Pulmonary artery endothelial cell (primary cell): ENCODE data around the gene GLG1. TPM values are rescaled to one million over a fixed set of nuclear protein-coding genes. Genes with fewer than 3 reads are reported as not detected.
"Not testable (repeated sequence)": the region's sequence is repeated elsewhere in the genome, so short reads cannot be mapped to it uniquely, and the experiment has no call there.

Experiments
- DNase-seq: peaks from one replicate; pipeline ENCODE4 v3.0.0-alpha.2; 2011; ENCODE audit warnings: low read depth, low spot score
- total RNA-seq: library from RNA; depleted of rRNA; stranded (reverse); fragments of >200 nt; gene quantifications from 2 replicates; pipeline ENCODE4 v1.2.3, GENCODE V29; 2014

GLG1 gene
- total RNA-seq, 1 donor from 2014 or later, result 112 TPM

GRCh38 chr16:74538801-74539200, 68.1 kb downstream of the GLG1 start:
- DNase-seq, result not testable (repeated sequence)

- not testable (repeated sequence) for DNase-seq
These were observed 69.2 kb downstream of the GLG1 start for GRCh38 chr16:74537746-74538145.

- DNase-seq, result not testable (repeated sequence)
These were observed 72.3 kb downstream of the GLG1 start for GRCh38 chr16:74534650-74535049.

GRCh38 chr16:74524926-74525325, 82.0 kb downstream of the GLG1 start:
- DNase-seq, result no peak

- no peak for DNase-seq
These were observed 82.8 kb downstream of the GLG1 start for GRCh38 chr16:74524117-74524516.

GRCh38 chr16:74523706-74524105, 83.2 kb downstream of the GLG1 start:
- not testable (repeated sequence) for DNase-seq

GRCh38 chr16:74522160-74522559, 84.8 kb downstream of the GLG1 start:
- DNase-seq, result no peak

GRCh38 chr16:74521691-74522090, 85.2 kb downstream of the GLG1 start:
- no peak for DNase-seq

GRCh38 chr16:74518934-74519333, 88.0 kb downstream of the GLG1 start:
- not testable (repeated sequence) for DNase-seq

- DNase-seq, result no peak
These were observed 95.0 kb downstream of the GLG1 start for GRCh38 chr16:74511961-74512360.

GRCh38 chr16:74505011-74505410, 101.9 kb downstream of the GLG1 start:
- no peak for DNase-seq

- no peak for DNase-seq
These were observed 103.5 kb downstream of the GLG1 start for GRCh38 chr16:74503412-74503811.

GRCh38 chr16:74501484-74502478, 105.1 kb downstream of the GLG1 start:
- no peak for DNase-seq

- DNase-seq, result no peak
These were observed 106.0 kb downstream of the GLG1 start for GRCh38 chr16:74500907-74501306.

GRCh38 chr16:74499114-74499513, 107.8 kb downstream of the GLG1 start:
- DNase-seq, result no peak

GRCh38 chr16:74497761-74498160, 109.2 kb downstream of the GLG1 start:
- DNase-seq, result no peak

GRCh38 chr16:74496054-74496453, 110.9 kb downstream of the GLG1 start:
- no peak for DNase-seq

- DNase-seq, result no peak
These were observed 113.9 kb downstream of the GLG1 start for GRCh38 chr16:74492976-74493375.

- DNase-seq, result no peak
These were observed 119.0 kb downstream of the GLG1 start for GRCh38 chr16:74487634-74488495.

GRCh38 chr16:74485916-74486315, 121.0 kb downstream of the GLG1 start:
- no peak for DNase-seq

GRCh38 chr16:74480150-74481029, 126.5 kb downstream of the GLG1 start:
- DNase-seq, result no peak
